Heart left ventricle (tissue), 13 donors: ENCODE data around the gene UVSSA.

Experiments
- POLR2A ChIP-seq, 2 donors: fragments of 450-650 bp; IDR thresholded peaks; one replicate each; pipeline ENCODE4 v1.6.1; 2017; ENCODE audit warnings: antibody characterized with exemption in 2 of 2, mild to moderate bottlenecking in 2 of 2, moderate library complexity in 2 of 2
- TF ChIP-seq, protein P1 (sequence below), 12 donors: fragments of 200-600 bp; sonication (generic) in 4 of 12; IDR thresholded peaks; one replicate each; pipeline versions ENCODE4 v1.5.0 to v1.8.0; 2018 to 2022; ENCODE audit warnings: antibody characterized with exemption in 12 of 12, mild to moderate bottlenecking in 5 of 12
- donor health status: ischemic (EF 13 %, LVEDD 7.1; RV severe dilation, severe dysfunction).
- donor health status: DM: no; HTN: yes; CAD: no.
- donor health status: DM: no; HTN: no; CAD: no.
- donor health status: ischemic (EF 25% LVEDD 6.9; RV normal size, moderate dysfunction).
- donor health status: ischemic (EF 25% LVEDD 5.7; RV mildly dilated, moderate dysfunction).
- donor health status: ischemic (EF 35%, LVEDD 5.7; RV mildly dilated, moderate dysfunction).
- donor health status: nonischemic (EF 11% LVEDD 7.7; RV severe dilation, severe dysfunction).
- donor health status: DM: yes; HTN: yes; CAD: no.
- donor health status: PGD.
- donor health status: ischemic (EF 29% LVEDD 5.4; RV normal size, mild dysfunction).
- donor health status: nonischemic (EF 23%, LVEDD 6.1; RV moderate dilation, normal function).

- TF ChIP-seq, protein P1, sequence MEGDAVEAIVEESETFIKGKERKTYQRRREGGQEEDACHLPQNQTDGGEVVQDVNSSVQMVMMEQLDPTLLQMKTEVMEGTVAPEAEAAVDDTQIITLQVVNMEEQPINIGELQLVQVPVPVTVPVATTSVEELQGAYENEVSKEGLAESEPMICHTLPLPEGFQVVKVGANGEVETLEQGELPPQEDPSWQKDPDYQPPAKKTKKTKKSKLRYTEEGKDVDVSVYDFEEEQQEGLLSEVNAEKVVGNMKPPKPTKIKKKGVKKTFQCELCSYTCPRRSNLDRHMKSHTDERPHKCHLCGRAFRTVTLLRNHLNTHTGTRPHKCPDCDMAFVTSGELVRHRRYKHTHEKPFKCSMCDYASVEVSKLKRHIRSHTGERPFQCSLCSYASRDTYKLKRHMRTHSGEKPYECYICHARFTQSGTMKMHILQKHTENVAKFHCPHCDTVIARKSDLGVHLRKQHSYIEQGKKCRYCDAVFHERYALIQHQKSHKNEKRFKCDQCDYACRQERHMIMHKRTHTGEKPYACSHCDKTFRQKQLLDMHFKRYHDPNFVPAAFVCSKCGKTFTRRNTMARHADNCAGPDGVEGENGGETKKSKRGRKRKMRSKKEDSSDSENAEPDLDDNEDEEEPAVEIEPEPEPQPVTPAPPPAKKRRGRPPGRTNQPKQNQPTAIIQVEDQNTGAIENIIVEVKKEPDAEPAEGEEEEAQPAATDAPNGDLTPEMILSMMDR (IDR thresholded peaks at IDR 0.05) = no peak
- no peak for TF ChIP-seq POLR2A (IDR thresholded peaks at IDR 0.05)
Measured at GRCh38 chr4:1412376-1413203, 65.6 kb downstream of the UVSSA start.
